Measurements from ENCODE around the gene NEB. TPM values are rescaled to one million over a fixed set of nuclear protein-coding genes. Genes with fewer than 3 reads are reported as not detected.

NEB gene
- total RNA-seq, 1 donor from 2014 or later: 5.0 TPM

DNA sequence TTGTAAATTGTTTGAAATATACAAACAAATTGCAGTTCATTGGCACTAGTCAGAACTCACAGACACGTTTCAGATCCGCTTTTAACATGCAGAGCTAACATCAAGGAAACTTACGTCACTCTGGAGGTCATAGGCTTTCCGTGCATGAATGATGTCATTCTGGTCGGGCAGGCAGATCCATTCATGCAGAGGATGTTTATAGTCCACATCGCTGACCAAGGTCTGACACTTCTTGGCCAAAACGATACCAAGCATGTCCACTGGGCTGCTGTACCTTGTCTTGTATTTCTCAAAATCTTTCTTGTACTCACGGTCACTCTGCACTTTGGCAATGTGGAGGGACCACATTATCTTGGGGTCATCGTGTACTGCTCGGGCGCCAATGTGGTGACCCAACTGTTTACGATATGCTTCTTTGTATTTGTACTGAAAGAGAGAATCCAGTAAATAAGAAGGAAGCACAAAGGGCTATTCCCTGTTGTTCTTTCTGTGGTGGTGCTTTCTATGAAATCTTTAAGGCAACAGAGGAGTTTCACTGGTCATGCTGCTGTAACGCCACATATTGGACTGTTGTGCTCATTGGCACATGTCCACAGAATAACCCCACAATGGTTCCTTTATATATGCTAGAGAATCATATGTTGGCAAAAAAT, 114.8 kb downstream of the NEB start:
- Mint-ChIP-seq H3K27me3 (no peaks in the 10 kb centered on the region), H3K27ac (no peak overlapping the region), H3K9me3 (no peaks in the 10 kb centered on the region), H3K4me1 (ENCODE audit: unreplicated experiment) (no peaks in the 10 kb centered on the region), H3K4me3 (no peak overlapping the region), H3K36me3 (no peaks in the 10 kb centered on the region)
- no peak for DNase-seq (ENCODE audit: extremely low spot score, unreplicated experiment)
- TF ChIP-seq, protein P1, sequence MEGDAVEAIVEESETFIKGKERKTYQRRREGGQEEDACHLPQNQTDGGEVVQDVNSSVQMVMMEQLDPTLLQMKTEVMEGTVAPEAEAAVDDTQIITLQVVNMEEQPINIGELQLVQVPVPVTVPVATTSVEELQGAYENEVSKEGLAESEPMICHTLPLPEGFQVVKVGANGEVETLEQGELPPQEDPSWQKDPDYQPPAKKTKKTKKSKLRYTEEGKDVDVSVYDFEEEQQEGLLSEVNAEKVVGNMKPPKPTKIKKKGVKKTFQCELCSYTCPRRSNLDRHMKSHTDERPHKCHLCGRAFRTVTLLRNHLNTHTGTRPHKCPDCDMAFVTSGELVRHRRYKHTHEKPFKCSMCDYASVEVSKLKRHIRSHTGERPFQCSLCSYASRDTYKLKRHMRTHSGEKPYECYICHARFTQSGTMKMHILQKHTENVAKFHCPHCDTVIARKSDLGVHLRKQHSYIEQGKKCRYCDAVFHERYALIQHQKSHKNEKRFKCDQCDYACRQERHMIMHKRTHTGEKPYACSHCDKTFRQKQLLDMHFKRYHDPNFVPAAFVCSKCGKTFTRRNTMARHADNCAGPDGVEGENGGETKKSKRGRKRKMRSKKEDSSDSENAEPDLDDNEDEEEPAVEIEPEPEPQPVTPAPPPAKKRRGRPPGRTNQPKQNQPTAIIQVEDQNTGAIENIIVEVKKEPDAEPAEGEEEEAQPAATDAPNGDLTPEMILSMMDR (conservative IDR thresholded peaks at IDR 0.05): peak; percentile 43

DNA sequence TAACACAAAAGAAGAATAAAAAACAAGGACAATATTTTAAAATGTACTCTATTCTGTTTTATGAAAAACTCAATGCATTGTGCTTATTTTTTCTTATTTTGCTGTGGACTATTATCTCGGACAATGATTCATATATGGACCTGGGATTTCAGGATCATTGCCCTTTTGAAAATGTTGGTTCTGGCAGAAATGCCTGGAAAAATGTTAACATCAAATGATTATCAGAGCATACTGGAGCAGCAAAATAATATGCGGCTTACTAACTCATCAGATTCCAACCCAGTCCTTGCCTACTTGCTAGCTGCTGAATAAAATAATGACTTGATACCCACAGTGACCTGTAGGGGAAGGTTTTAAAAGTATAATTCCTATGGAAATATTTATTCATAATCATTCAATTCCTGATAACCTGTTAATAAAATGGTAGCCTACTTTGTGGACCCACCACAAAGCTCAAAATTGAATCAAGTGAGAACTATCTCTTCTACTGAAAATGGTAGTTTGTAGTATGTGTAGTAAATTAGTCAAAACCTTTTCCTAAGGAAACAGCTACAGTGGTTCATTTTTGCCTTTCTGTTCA, 117.4 kb downstream of the NEB start:
- H3K4me1 Mint-ChIP-seq (ENCODE audit: unreplicated experiment): no peaks in the 10 kb centered on the region
- TF ChIP-seq, protein P1 (conservative IDR thresholded peaks at IDR 0.05): peak; percentile 51
- no peak for DNase-seq (ENCODE audit: extremely low spot score, unreplicated experiment)
- H3K4me3 Mint-ChIP-seq: no peak overlapping the region
- no peaks in the 10 kb centered on the region for H3K9me3 Mint-ChIP-seq
- H3K36me3 Mint-ChIP-seq: no peaks in the 10 kb centered on the region
- no peak overlapping the region for H3K27ac Mint-ChIP-seq
- H3K27me3 Mint-ChIP-seq: no peaks in the 10 kb centered on the region

DNA sequence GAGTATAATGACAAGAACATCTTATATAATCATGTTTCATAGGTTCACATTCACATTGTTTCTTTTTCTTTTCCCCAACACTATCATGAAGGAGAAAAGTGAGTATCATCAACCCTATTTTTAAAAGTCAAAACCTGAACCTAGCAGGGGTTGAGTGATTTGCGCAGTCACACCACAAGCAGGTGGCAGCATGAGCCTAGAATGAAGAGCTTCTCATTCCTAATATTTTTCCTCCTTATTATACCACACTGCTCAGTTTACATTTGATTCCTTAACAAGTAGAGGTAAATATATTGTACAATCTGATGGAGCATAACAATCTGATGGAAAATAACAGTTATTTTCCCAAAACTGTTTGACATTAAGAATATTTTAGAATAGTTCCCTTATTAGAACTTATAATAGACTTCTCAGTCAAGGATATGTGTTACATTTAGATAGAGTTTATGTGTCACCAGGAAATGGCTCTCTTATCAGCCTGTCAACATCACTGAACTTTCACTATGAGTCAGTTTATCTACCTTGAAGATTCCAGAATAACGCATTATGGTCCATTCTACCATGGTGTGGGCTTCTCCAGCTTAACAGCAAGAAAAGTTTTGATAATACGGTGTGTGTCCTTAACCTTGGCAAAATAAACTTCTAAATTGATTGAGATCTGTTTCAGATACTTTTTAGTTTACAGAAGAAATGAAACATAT, 119.5 kb downstream of the NEB start:
- Mint-ChIP-seq H3K36me3 (no peaks in the 10 kb centered on the region), H3K9me3 (no peaks in the 10 kb centered on the region), H3K4me1 (ENCODE audit: unreplicated experiment) (no peaks in the 10 kb centered on the region), H3K27me3 (no peaks in the 10 kb centered on the region), H3K4me3 (no peak overlapping the region), H3K27ac (no peak overlapping the region)
- TF ChIP-seq, protein P1 (conservative IDR thresholded peaks at IDR 0.05): peak; percentile 17
- no peak for DNase-seq (ENCODE audit: extremely low spot score, unreplicated experiment)

DNA sequence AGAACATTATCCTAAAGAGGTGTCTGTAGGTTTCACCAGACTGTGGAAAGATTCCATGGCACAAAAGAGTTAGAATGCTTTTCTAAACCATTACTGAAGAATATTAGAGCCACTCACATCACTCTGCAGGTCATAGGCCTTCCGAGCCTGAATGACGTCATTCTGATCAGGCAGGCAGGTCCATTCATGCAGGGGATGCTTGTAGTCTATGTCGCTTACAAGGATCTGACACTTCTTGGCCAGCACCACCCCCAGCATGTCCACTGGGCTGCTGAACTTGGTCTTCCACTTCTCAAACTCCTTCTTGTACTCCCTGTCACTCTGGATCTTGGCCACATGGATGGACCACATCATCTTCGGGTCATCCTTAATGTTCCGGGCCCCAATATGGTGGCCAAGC, 120.1 kb downstream of the NEB start:
- no peak for DNase-seq (ENCODE audit: extremely low spot score, unreplicated experiment)
- TF ChIP-seq, protein P1 (conservative IDR thresholded peaks at IDR 0.05): no peak
- Mint-ChIP-seq H3K36me3 (no peaks in the 10 kb centered on the region), H3K4me1 (ENCODE audit: unreplicated experiment) (no peaks in the 10 kb centered on the region), H3K9me3 (no peaks in the 10 kb centered on the region), H3K27ac (no peak overlapping the region), H3K27me3 (no peaks in the 10 kb centered on the region), H3K4me3 (no peak overlapping the region)

DNA sequence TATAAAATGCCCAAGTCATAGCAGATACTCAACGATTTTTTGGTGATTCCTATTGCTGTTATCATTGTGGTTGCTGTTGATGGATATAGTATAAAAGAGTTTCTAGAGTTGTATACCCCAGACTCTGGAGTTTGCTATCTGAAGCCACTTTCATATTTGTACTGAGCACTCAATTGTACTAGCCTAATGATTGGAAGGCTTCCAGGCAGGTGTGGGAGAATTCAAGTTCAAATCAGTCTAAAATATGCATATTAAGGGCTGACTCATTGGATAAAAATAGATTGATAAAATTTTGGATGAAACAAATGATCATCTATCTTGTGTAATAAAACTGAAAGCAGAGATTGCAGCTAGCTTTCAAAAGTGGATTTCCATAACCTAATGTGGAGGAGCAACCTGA, 122.9 kb downstream of the NEB start:
- Mint-ChIP-seq H3K27me3 (no peaks in the 10 kb centered on the region), H3K27ac (no peak overlapping the region), H3K36me3 (no peaks in the 10 kb centered on the region), H3K4me3 (no peak overlapping the region), H3K9me3 (no peaks in the 10 kb centered on the region), H3K4me1 (ENCODE audit: unreplicated experiment) (no peaks in the 10 kb centered on the region)
- no peak for DNase-seq (ENCODE audit: extremely low spot score, unreplicated experiment)
- TF ChIP-seq, protein P1 (conservative IDR thresholded peaks at IDR 0.05): no peak

Measured in type B pancreatic cell (in vitro differentiated cells).